GM19239 (cell line): ENCODE data around the gene MEF2D.

Source experiments
- DNase-seq: peaks from one replicate; pipeline ENCODE4 v3.0.0; 2011; ENCODE audit warnings: low spot score; ENCODE audit not compliant: insufficient read length
- FAIRE-seq: peaks from 2 replicates; lab custom pipeline; 2011; peaks lifted over from hg19 to GRCh38; lab: Jason Lieb, UNC

Gene MEF2D

DNA sequence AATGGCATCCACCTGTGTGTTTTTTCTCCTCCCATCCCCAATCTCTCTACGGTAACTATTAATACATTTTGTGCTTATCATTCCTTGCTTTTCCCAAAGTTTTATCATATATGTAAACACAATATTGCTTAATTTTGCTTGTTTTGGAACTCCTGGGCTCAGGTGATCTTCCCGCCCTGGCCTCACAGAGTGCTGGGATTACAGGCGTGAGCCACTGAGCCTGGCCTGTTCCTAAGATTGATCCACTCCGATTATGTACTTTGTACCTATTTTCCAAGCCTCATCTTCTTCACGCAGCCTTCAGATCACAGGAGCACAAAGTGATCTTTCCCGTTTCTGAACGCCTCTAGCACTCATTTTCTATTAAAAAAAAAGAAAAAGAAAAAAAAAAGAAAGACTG, 45.2 kb downstream of the MEF2D start:
- DNase-seq (no peak), FAIRE-seq (no peak)

DNA sequence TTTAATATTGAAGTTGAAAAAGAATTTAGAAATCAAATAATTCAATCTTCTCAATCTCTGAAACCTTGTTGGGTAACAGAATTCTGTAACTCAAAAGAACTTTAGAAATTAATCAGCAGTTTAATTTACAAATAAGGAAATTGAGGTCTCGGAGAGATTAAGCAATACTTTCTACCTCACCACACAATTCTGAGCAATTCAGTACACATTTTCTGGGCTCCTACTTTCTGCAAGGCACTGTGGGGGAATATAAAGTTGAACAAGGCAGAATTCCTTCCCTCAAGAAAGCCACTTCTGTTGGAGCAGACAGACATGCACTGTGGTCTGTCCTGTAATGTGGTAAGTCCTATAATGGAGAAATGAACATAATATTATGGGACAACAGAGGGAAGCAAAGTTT, 47.7 kb downstream of the MEF2D start:
- no peak for FAIRE-seq
- DNase-seq, result no peak

DNA sequence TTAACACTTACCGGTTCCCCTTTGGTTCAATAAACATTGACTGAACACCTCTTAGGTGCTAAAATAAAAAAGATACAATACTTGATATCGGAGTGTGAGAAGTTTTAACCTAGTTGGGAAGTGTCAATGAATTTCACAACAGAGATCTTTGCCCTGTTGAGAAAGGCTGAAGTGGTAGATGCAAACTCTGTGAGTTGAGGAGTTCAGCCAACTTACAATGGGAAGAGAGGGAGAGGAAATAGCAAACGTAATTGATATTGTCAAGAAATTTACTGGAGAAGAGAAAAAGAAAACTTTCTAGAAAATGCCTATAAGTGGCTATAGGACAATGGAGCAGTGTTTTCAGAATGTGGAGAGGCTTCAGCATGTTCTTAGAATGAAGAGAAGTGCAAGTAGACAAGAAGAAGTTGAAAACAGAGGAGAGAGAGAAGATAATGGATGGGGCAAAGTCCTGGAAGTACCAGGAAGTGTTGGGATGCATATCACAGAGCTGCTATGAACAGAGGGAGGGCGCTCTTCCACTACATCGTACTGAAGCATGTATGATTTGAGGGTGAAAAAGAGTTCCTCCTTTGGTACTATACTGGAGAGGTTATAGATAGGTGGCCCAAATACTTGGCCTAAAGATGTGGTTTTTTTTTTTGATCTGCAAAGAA, 48.9 kb downstream of the MEF2D start:
- no peak for FAIRE-seq
- no peak for DNase-seq

DNA sequence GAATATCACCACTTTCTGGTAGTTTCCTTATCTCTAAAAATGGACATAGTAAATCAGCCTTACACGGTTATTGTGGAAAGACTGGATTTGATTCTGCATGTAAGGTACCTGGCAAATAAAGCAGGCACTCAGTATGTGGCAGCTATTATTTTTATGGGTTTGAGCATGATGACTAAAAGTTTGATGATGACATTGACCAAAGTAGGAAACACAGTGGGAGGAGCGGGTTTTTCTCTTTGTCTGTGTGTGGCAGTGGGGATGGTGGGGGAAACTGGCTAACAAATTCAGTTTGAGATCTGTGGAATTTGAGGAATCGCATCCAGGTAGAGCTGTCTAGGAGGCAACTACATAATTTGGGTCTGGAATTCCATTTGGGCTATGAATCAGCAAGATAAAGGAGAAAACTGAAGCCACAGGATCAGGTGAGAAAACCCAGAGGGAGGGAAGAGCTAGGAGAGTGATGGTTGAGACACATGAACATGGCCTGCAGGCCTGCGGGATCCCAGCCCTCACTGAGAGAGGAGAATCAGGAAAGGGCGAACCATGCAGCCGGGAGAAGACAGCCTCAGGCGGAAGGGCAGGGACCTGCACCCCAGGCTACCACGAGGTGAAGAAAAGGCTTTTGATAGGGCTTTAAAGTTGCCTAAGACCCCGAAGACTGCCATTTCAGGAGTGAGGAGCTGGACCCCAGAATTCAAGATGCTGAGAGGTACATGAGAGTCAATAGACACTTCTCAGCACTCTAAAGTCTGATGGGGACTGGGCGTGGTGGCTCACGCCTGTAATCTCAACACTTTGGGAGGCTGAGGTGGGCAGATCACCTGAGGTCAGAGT, 52.2 kb downstream of the MEF2D start:
- DNase-seq (no peak), FAIRE-seq (no peak)

DNA sequence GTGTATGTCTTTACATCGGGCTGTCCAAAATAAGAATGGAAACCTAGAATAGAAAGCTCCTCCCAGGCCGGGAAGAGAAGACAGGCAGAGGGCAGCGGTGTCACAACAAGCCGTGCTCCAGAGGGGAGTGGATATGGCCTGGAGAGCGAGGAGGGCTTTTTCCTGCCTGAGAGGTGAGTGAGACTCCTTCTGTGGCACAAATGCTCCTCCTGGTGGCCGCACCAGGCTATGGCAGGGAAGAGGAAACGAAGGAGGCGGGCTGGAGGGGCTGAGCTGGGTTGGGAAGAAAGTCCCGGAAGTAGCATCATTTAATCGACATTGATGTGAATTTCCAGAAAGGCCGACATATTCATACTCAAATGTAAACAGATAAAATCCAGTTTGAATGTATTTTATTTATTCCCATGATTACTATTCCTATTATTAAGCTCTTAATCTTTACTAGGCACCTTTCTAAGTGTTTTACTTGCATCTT, 54.7 kb downstream of the MEF2D start:
- FAIRE-seq (peak; percentile 93), DNase-seq (peak; percentile 57)

DNA sequence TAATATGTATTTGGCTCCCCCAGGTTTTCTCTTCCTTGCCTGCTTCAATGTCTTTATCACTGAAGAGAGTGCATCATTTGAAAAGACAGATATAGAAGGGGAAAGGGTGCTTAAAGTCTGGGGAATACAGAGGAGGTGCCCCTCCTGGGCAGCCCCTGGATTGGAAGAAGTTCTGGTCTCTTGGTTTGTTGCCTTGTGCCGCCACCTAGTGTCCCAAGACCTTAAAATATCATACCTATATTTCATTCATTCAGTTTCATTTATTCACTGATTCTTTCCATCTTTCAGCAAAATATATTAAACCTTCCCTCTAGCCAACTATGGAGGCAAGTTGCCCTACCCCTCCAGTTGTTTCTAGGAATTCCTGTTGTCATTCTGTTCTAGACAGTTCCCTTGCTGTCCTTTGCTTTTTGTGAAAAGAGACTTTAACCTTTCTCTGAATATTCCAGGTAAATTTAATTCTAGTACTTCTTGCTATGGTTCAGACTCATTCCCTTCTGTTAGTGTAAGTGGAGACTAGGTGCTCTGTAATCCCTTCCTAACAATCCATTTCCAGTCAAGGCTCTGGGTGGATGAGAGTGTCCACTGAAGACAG, 56.1 kb downstream of the MEF2D start:
- DNase-seq (no peak), FAIRE-seq (no peak)

DNA sequence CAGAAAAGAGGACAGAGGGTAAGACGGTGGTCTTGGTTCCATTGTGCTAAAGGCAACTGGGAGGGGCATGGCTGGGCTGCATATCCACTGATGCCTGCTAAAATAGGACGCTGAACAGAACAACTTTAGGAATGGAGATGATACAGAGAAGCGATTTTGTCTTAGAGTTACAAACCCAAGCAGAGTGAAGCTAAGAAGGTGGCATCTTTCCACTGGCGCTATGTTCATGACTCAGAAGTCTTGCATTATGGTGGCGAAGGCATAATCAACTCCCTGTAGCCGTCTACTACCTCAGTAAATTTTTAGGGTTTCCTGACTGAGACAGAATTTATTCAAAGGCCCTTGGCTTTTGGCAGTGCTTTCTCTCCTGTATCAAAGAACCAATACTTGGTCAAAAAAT, 57.3 kb downstream of the MEF2D start:
- DNase-seq (no peak), FAIRE-seq (no peak)

DNA sequence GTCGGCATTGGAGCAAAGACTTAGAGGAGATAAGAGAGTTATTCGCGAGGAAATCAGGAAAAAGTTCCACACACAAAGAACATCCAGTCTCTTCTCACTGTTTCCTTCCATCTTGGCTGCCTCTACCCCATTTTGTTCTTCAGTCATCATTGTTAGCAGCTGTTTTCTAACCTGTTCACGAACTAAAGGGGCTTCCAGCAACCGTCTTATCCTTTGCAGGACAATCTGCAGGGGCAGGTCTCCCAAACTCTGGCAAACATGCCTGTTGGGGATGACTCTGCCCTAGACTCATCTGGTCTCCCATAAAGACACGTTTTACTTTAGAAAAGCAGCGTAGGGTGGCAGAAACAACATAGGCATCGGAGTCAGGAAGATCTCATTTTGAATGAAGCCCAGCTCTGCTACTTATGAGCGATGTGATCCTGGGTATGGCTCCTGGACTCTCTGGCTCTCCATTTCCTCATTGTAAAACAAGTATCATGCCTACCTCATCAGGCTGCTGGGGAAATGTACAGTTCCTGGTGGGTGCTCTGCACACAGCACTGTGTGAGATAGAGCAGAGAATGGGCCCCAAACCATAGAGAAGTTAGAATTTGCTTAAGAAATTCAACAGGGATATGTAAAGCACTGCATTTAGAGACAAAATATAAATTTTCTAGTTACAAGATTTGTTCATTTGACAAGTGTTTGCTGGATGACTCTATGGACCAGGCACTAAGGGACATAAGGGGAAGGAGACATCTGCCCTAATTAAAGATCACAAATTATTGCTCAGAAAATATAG, 59.7 kb downstream of the MEF2D start:
- FAIRE-seq (no peak), DNase-seq (no peak)

DNA sequence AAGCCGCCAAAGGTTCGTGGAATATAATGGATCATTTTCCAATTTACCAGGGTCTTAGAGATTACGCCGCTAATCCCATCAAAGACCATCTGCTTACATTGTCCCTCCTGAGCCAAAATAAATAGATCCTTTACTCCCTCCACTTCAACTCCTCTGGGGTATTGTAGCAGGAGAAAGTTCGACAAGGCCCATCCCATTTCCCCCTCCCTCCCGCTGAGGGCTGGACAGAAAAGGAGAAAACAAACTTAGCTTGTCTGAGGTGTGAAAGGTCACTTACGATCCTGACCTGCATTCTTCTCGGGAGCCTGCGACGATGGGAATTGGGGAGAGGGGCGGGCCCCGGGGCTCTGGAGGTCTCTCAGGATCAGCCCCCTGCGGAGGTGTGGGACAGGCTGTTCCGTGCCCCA, 60.8 kb downstream of the MEF2D start:
- DNase-seq (no peak), FAIRE-seq (no peak)

DNA sequence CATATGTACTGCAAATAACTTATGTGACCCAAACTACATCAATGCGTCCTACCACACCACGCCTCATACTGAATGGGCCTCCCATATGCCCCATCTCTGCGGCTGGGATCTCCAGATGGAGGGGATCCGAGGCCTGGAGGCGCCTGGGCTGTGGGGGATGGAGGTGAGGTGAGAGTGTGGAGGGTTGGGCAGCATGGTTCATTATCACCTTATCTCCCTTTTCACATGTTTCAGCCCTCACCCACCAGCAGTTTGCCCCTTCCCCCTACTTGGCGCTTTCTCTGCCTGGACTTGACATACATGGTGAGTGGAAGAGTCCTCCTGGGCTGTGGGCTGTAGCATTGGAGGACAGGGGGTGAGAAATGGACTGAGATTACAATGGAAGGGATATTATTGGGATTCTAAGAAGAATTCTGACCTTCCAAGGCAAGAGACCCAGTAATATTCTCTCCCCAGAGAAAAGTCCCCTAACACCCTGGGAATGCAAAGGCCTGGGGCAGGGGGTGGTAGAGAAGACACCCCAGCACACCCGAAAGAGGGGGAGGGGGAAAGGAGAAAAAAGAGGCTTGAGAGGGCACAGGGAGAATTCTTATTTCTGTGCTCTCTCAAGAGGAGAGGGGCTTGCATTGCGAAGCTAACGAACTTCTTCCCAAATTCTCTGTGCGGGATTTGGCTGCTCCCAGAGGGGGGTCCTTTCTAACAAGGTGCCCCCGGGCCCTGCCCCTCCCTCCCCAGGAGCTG, 61.4 kb downstream of the MEF2D start:
- FAIRE-seq, result no peak
- DNase-seq, result no peak

DNA sequence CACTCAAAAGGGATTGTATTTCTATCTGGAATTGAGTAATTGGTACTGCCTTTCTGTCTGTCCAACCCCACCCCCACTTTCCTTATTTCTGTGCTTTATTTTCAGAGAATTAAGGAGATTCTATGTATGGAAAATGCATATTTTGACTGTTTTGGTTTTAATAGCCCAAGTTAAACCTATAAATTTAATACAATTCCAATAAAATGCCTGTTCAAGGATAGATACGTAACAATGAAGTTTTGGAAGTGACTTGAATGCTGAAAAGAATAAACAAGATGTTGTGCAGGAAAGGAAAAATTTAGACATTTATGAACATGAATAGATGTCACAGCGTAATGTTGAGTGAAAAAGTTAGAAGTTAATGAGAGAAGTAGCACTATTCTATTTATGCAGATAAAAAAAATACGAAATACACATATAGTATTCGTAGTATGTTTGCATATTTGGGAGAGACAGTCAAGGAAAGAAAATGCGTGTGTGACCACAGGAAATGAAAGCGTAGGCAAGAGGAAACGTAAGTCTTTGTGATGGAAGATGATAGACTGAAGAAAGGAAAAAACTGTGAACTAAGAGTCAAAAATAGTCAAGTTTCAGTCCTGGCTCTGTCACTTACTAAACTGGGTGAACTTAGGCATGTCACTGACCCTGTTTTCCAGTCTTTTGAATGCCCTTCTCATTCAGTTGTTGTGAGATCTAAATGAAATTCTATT, 62.1 kb downstream of the MEF2D start:
- DNase-seq (no peak), FAIRE-seq (no peak)

DNA sequence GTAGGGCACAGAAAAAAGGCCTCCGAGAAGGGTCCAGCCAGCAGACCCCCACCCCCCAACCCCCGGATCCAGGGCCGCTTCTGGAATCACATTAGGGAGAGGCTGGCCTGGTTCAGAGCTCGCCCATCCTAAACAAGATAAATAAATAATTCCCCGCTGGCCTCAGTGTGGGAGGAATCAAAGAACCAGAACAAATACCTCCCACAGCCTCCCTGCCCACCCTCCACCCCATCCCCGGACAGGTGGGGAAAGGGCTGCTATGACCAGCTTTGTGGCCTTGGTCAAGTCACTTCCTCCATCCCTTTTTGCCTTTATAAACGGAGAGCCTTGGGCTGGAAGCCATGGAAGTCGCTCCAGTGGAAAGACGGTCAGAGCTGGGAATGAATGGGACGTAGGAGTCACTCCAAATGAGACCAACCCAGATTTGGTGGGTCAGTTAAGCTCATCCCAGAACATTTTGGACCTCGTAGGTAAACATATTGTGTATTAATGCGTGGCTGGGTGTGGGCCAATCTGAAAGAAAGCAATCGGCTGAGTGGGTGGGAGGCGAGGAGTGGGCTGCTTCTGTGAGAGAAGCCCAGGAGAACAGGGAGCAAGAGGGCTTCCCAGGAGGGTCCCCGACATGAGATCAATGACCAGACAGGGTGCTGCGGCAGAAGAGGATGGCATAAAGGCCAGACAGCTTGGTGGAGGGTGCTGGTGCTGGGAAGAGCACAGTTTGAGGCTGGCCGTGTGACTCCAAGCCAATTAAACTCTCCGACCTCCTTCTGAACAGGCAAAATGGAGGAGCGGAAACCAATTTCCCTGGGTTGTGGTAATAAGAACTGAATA, 63.3 kb downstream of the MEF2D start:
- no peak for FAIRE-seq
- DNase-seq, result no peak

DNA sequence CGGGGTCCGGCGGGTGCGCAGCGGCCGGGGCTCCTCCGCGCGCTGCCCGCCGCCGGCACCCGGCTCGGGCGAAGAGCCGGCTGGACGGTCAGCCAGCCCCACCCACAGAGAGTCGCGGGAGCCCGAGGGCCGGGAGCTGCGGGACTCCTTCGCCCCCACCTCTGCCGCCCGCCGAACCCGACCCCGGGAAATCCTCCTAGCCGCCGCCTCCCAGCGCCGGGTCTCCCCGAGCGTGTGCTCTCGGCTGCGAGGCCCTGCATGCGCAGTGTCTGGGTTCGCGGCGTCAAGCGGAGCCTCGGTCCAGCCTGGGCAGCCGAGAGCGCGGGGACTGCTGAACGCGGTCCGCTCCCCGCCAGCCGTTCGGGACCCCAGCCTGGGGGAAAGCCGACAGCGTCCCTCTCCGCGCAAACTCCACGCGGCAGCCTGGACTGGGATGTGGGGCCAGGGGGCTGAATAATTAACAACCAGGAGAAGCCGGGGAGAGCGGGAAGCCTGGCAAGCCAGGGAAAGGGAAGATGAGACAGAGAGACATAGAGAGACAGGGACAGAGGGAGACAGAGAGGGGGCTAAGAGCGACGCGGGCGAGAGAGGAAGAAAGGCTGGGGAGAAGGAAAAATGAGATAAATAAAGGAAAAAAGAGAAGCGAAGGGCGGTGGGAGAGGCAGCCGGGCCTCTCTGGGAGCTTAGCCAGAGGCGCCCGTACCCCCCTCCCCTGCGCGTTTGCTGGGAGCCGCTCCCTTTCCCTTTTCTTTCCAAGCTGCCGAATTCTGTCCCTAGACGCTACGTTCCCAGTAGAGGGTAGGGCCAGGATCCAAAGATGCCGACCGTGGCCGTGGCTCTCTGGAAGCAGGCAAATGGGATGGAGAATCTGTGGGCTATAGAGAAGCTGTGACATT, 64.2 kb downstream of the MEF2D start:
- no peak for FAIRE-seq
- no peak for DNase-seq

DNA sequence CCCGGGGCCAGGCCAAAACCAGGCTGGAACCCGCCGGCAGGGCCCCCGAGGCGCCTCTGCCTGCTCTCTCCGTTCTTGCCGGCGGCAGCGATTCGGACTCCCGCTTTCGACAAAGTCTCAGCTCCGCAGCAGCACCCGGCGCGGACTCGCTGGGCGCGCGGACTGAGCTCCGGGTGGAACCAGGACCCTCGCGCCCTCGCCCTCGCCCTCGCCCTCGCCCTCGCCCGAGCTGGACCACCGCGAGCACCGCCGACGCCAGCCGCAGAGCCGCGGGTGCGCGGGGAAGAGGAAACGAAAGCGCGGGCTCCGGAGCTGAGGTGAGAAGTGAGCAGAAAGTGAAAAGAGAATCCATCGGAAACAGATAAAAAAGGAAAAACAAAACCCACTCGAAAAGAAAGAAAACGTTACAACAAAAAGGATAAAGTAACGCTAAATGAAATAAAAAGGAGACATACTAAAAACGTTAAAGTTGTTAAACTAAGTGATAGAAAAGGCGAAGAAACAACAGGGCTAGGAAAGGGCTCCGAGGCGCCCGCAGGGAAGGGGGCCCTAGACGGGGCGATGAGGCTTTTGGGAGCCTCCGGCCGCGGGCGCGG, 64.9 kb downstream of the MEF2D start:
- FAIRE-seq, result no peak
- no peak for DNase-seq

DNA sequence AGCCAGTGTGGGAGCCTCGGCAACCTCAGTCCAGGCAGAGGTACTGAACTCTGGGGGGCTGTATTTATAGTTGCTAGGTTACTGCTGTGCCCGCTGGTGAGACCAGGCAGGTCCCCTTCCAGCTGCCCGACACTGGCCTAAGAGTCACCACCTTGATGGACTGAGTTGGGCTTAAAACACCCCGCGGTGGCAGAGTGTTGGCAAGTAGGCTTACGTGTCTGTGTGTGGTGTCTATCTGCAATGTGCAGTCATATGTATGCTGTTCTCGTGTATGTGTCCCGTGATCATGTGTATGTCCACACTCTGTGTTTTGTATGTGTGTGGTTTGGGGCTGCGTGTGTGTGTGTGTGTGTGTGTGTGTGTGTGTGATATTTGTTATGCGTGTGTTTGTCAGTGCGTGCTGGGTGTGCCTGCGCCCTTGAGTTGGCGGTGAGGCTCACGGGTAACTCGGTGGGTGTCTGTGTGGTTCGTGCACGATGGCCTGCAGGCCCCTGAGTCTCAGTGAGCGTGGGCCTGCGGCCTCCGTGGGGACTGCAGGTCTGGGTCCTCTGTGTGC, 65.5 kb downstream of the MEF2D start:
- FAIRE-seq, result no peak

DNA sequence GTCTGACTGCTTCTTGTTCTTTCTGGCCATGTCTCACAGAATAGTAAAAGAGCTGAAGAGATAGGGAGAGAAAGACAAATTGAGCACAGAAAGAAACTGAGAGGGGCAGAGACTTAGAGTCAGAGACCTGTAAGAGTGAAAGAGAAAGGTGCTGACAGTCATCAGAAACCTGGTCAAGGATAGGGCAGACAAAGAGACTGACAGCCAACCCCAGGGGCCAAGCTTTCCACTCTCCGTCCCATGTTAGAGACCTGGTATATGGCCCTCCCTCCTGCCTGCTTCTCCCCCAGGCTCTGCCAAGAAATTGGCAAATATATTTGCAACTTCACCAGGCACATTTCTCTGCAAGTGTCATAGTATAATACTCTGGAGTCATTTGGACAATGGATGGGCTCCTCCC, 67.0 kb downstream of the MEF2D start:
- DNase-seq (peak; percentile 44), FAIRE-seq (no peak)

More for the DNA sequence above, 65.5 kb downstream of the MEF2D start:
- no peak for DNase-seq

DNA sequence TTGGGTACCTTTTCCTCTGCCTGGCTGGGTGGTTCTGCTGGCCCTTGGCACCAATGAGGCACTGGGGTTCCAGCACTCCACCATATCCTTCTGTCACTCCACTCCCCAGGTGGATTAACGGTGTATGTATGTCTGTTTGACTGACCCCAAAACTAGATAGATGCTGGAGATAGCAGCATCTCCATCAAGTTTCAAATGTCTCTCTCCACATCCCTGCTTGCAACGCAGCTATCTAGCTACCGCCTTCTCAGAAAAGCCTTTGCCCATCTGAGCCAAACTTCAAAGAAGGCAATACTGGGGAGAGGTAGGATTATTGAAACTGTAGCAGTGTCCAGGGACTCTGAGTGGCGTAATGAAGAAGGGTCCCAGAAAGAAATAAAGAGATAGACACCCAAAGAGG, 67.5 kb downstream of the MEF2D start:
- DNase-seq, result no peak
- FAIRE-seq, result no peak
